Measurements from ENCODE around the gene KYNU. TPM values are rescaled to one million over a fixed set of nuclear protein-coding genes. Genes with fewer than 3 reads are reported as not detected.

KYNU gene
- total RNA-seq, 2 donors from 2014 or later: 1.8 to 14.3 TPM

- Histone ChIP-seq H3K27me3 (replicated peaks; ENCODE audit: insufficient read depth) (no peaks in the 10 kb centered on the region), H3K36me3 (no peaks in the 10 kb centered on the region), H3K4me1 (ENCODE audit: control insufficient read depth in 1 of 2, low read depth in 2 of 2) (no peaks in the 10 kb centered on the region), H3K4me3 (no peak overlapping the region), H3K27ac (no peak overlapping the region), H3K9me3 (no peaks in the 10 kb centered on the region)
- no peak for TF ChIP-seq CTCF (IDR thresholded peaks at IDR 0.05)
- no peak for DNase-seq (ENCODE audit: low spot score)
- ATAC-seq (ENCODE audit: insufficient number of reproducible peaks, low FRiP score, low read depth): no peak
Measured at GRCh38 chr2:142951190-142952007, 73.9 kb downstream of the KYNU start.

- TF ChIP-seq CTCF (IDR thresholded peaks at IDR 0.05): no peak
- Histone ChIP-seq H3K36me3 (no peaks in the 10 kb centered on the region), H3K4me1 (ENCODE audit: control insufficient read depth in 1 of 2, low read depth in 2 of 2) (no peaks in the 10 kb centered on the region), H3K27me3 (replicated peaks; ENCODE audit: insufficient read depth) (no peaks in the 10 kb centered on the region), H3K9me3 (no peaks in the 10 kb centered on the region), H3K27ac (no peak overlapping the region), H3K4me3 (no peak overlapping the region)
- no peak for ATAC-seq (ENCODE audit: insufficient number of reproducible peaks, low FRiP score, low read depth)
- no peak for DNase-seq (ENCODE audit: low spot score)
Measured at GRCh38 chr2:142952018-142952417, 74.6 kb downstream of the KYNU start.

- TF ChIP-seq CTCF (IDR thresholded peaks at IDR 0.05): no peak
- DNase-seq (ENCODE audit: low spot score) (no peak), ATAC-seq (ENCODE audit: insufficient number of reproducible peaks, low FRiP score, low read depth) (no peak)
- no peak overlapping the region for H3K27ac ChIP-seq
- no peaks in the 10 kb centered on the region for H3K27me3 ChIP-seq (replicated peaks; ENCODE audit: insufficient read depth)
- no peaks in the 10 kb centered on the region for H3K36me3 ChIP-seq
- H3K4me1 ChIP-seq (ENCODE audit: control insufficient read depth in 1 of 2, low read depth in 2 of 2): no peaks in the 10 kb centered on the region
- H3K4me3 ChIP-seq: no peak overlapping the region
- H3K9me3 ChIP-seq: no peaks in the 10 kb centered on the region
Measured at GRCh38 chr2:142952793-142953494, 75.5 kb downstream of the KYNU start.

GRCh38 chr2:142954493-142954892 is 77.0 kb downstream of the KYNU start:
- H3K4me1 ChIP-seq (ENCODE audit: control insufficient read depth in 1 of 2, low read depth in 2 of 2): no peaks in the 10 kb centered on the region
- ATAC-seq (ENCODE audit: insufficient number of reproducible peaks, low FRiP score, low read depth) (no peak), DNase-seq (ENCODE audit: low spot score) (no peak)
- no peak overlapping the region for H3K27ac ChIP-seq
- no peaks in the 10 kb centered on the region for H3K36me3 ChIP-seq
- no peak overlapping the region for H3K4me3 ChIP-seq
- TF ChIP-seq CTCF (IDR thresholded peaks at IDR 0.05): no peak
- H3K27me3 ChIP-seq (replicated peaks; ENCODE audit: insufficient read depth): no peaks in the 10 kb centered on the region
- H3K9me3 ChIP-seq: no peaks in the 10 kb centered on the region

- Histone ChIP-seq H3K36me3 (no peaks in the 10 kb centered on the region), H3K27me3 (replicated peaks; ENCODE audit: insufficient read depth) (no peaks in the 10 kb centered on the region), H3K4me3 (no peak overlapping the region), H3K27ac (no peak overlapping the region), H3K4me1 (ENCODE audit: control insufficient read depth in 1 of 2, low read depth in 2 of 2) (no peaks in the 10 kb centered on the region), H3K9me3 (no peaks in the 10 kb centered on the region)
- DNase-seq (ENCODE audit: low spot score) (no peak), ATAC-seq (ENCODE audit: insufficient number of reproducible peaks, low FRiP score, low read depth) (no peak)
- no peak for TF ChIP-seq CTCF (IDR thresholded peaks at IDR 0.05)
Measured at GRCh38 chr2:142957144-142957543, 79.7 kb downstream of the KYNU start.
